H9 (cell line): ENCODE measurements around the gene PTGIR. TPM values are rescaled to one million over a fixed set of nuclear protein-coding genes. Genes with fewer than 3 reads are reported as not detected.

ENCODE experiments used
- DNase-seq: peaks from one replicate; pipeline ENCODE4 v3.0.0-alpha.2; 2017
- H2AFZ ChIP-seq: one replicate; pipeline ENCODE4 v1.6.1; 2013; ENCODE audit warnings: mild to moderate bottlenecking, low read length, control low read depth, moderate library complexity
- H2AK5ac ChIP-seq: 2 replicates; pipeline ENCODE4 v1.6.1; 2013; ENCODE audit warnings: low read length, control low read depth, mixed read lengths; ENCODE audit not compliant: insufficient read length
- H2BK120ac ChIP-seq: one replicate; pipeline ENCODE4 v1.6.1; 2013; ENCODE audit warnings: low read depth, mild to moderate bottlenecking, low read length, control low read depth, inconsistent platforms; ENCODE audit not compliant: poor library complexity, severe bottlenecking
- H2BK12ac ChIP-seq: 2 replicates; pipeline ENCODE4 v1.6.1; 2013; ENCODE audit warnings: low read length, control low read depth, mixed read lengths, low read depth; ENCODE audit not compliant: insufficient read length
- H2BK15ac ChIP-seq: 2 replicates; pipeline ENCODE4 v1.6.1; 2013; ENCODE audit warnings: low read depth, low read length, control low read depth
- H2BK20ac ChIP-seq: one replicate; pipeline ENCODE4 v1.6.1; 2013; ENCODE audit warnings: low read depth, mild to moderate bottlenecking, low read length, control low read depth, inconsistent platforms; ENCODE audit not compliant: poor library complexity, severe bottlenecking
- H2BK5ac ChIP-seq: 2 replicates; pipeline ENCODE4 v1.6.1; 2013; ENCODE audit warnings: low read length, control low read depth, mixed read lengths; ENCODE audit not compliant: insufficient read length
- H3K14ac ChIP-seq: 2 replicates; pipeline ENCODE4 v1.6.1; 2013; ENCODE audit warnings: low read length, control low read depth; ENCODE audit not compliant: insufficient read depth
- H3K18ac ChIP-seq: 2 replicates; pipeline ENCODE4 v1.6.1; 2013; ENCODE audit warnings: low read depth, mild to moderate bottlenecking, mixed read lengths, low read length, control low read depth; ENCODE audit not compliant: insufficient read length
- H3K23ac ChIP-seq: 2 replicates; pipeline ENCODE4 v1.6.1; 2013; ENCODE audit warnings: low read length, control low read depth, mixed read lengths, low read depth; ENCODE audit not compliant: insufficient read length
- H3K23me2 ChIP-seq: 2 replicates; pipeline ENCODE4 v1.6.1; 2013; ENCODE audit warnings: low read depth, mild to moderate bottlenecking, mixed read lengths, low read length, control low read depth; ENCODE audit not compliant: insufficient read length, poor library complexity, severe bottlenecking
- H3K27ac ChIP-seq: 2 replicates; pipeline ENCODE4 v1.5.1; 2013; ENCODE audit warnings: low read length, control low read depth, mixed read lengths, low read depth; ENCODE audit not compliant: insufficient read length
- H3K27me3 ChIP-seq: 2 replicates; pipeline ENCODE4 v1.6.1; 2013; ENCODE audit warnings: low read length, control low read depth, inconsistent platforms; ENCODE audit not compliant: insufficient read depth
- H3K4ac ChIP-seq: 2 replicates; pipeline ENCODE4 v1.6.1; 2013; ENCODE audit warnings: low read depth, mild to moderate bottlenecking, control low read depth, inconsistent platforms, low read length, moderate library complexity
- H3K4me1 ChIP-seq: 2 replicates; pipeline ENCODE4 v1.6.1; 2013; ENCODE audit warnings: low read length, control low read depth, inconsistent platforms; ENCODE audit not compliant: insufficient read depth
- H3K4me2 ChIP-seq: 2 replicates; pipeline ENCODE4 v1.6.1; 2013; ENCODE audit warnings: low read length, control low read depth, mixed read lengths; ENCODE audit not compliant: insufficient read length, insufficient read depth
- H3K56ac ChIP-seq: 2 replicates; pipeline ENCODE4 v1.6.1; 2013; ENCODE audit warnings: low read depth, mild to moderate bottlenecking, mixed read lengths, low read length, control low read depth; ENCODE audit not compliant: insufficient read length
- H3K79me1 ChIP-seq: 2 replicates; pipeline ENCODE4 v1.6.1; 2013; ENCODE audit warnings: low read depth, mild to moderate bottlenecking, moderate library complexity, low read length, control low read depth, inconsistent platforms; ENCODE audit not compliant: insufficient read depth, poor library complexity, severe bottlenecking
- H3K79me2 ChIP-seq: 2 replicates; pipeline ENCODE4 v1.6.1; 2013; ENCODE audit warnings: low read length, control low read depth, inconsistent platforms; ENCODE audit not compliant: insufficient read depth
- H3K9ac ChIP-seq: 2 replicates; pipeline ENCODE4 v1.6.1; 2013; ENCODE audit warnings: low read length, control low read depth, mixed read lengths; ENCODE audit not compliant: insufficient read length; ENCODE audit errors: extremely low read depth
- H3K9me3 ChIP-seq: one replicate; pipeline ENCODE4 v1.6.1; 2013; ENCODE audit warnings: low read depth, low read length, inconsistent platforms; ENCODE audit not compliant: control insufficient read depth
- H3T11ph ChIP-seq: one replicate; pipeline ENCODE4 v1.6.1; 2013; ENCODE audit warnings: mild to moderate bottlenecking, low read length, control low read depth, inconsistent platforms
- H4K20me1 ChIP-seq: one replicate; pipeline ENCODE4 v1.6.1; 2013; ENCODE audit not compliant: control insufficient read depth, insufficient read length, insufficient read depth
- H4K5ac ChIP-seq: 2 replicates; pipeline ENCODE4 v1.6.1; 2013; ENCODE audit warnings: low read depth, mild to moderate bottlenecking, mixed read lengths, low read length, control low read depth; ENCODE audit not compliant: insufficient read length
- H4K8ac ChIP-seq: replicated peaks from 2 replicates; pipeline ENCODE4 v1.6.1; 2013; ENCODE audit warnings: low read length, control low read depth, mixed read lengths, low read depth; ENCODE audit not compliant: insufficient read length
- H4K91ac ChIP-seq: 2 replicates; pipeline ENCODE4 v1.6.1; 2013; ENCODE audit warnings: low read depth, mild to moderate bottlenecking, moderate library complexity, mixed read lengths, low read length, control low read depth; ENCODE audit not compliant: insufficient read length
- H3K27ac Mint-ChIP-seq, 3 experiments: 2 replicates in 2 of 3; 3 replicates in 1 of 3; pipeline ENCODE4 v1.8.0; 2020 to 2021; ENCODE audit warnings: mixed read lengths in 3 of 3, mild to moderate bottlenecking in 1 of 3, moderate library complexity in 1 of 3
- H3K27me3 Mint-ChIP-seq: 2 replicates; pipeline ENCODE4 v1.8.0; 2021; ENCODE audit warnings: low read depth, mild to moderate bottlenecking, moderate library complexity, mixed read lengths
- H3K36me3 Mint-ChIP-seq, 3 experiments: 2 replicates in 2 of 3; 3 replicates in 1 of 3; pipeline ENCODE4 v1.8.0; 2020 to 2021; ENCODE audit warnings: low read depth in 3 of 3, mixed read lengths in 3 of 3; ENCODE audit not compliant: insufficient read depth in 1 of 3
- H3K4me1 Mint-ChIP-seq, 2 experiments: 2 replicates each; pipeline ENCODE4 v1.8.0; 2020; ENCODE audit warnings: mixed read lengths in 2 of 2
- H3K4me3 Mint-ChIP-seq, 2 experiments: 2 replicates in 1 of 2; 3 replicates in 1 of 2; pipeline ENCODE4 v1.8.0; 2020 to 2021; ENCODE audit warnings: mild to moderate bottlenecking in 2 of 2, mixed read lengths in 2 of 2, moderate library complexity in 1 of 2
- H3K9me3 Mint-ChIP-seq, 2 experiments: 2 replicates in 1 of 2; 3 replicates in 1 of 2; pipeline ENCODE4 v1.8.0; 2020; ENCODE audit warnings: mild to moderate bottlenecking in 2 of 2, mixed read lengths in 2 of 2, moderate library complexity in 1 of 2
- WGBS: extraction: QIAGEN DNeasy Blood & Tissue Kit; methylation state at CpG from one replicate; pipeline ENCODE4 v1.1.7; 2013; ENCODE audit warnings: missing lambda C conversion rate, low lambda C conversion rate, mixed read lengths; ENCODE audit not compliant: insufficient read length; ENCODE audit errors: extremely low coverage; 5-methylcytosine and 5-hydroxymethylcytosine counted together
- total RNA-seq: library from RNA; stranded (reverse); gene quantifications from 2 replicates; pipeline ENCODE4 v1.2.1, GENCODE V29; 2021
- TF ChIP-seq, protein P1 (sequence below): fragments of 200-600 bp; sonication (generic); conservative IDR thresholded peaks from 3 replicates; pipeline ENCODE4 v1.8.0; 2021; ENCODE audit warnings: antibody characterized with exemption, mild to moderate bottlenecking

PTGIR gene
- total RNA-seq, 1 experiment from 2014 or later: not detected

DNA sequence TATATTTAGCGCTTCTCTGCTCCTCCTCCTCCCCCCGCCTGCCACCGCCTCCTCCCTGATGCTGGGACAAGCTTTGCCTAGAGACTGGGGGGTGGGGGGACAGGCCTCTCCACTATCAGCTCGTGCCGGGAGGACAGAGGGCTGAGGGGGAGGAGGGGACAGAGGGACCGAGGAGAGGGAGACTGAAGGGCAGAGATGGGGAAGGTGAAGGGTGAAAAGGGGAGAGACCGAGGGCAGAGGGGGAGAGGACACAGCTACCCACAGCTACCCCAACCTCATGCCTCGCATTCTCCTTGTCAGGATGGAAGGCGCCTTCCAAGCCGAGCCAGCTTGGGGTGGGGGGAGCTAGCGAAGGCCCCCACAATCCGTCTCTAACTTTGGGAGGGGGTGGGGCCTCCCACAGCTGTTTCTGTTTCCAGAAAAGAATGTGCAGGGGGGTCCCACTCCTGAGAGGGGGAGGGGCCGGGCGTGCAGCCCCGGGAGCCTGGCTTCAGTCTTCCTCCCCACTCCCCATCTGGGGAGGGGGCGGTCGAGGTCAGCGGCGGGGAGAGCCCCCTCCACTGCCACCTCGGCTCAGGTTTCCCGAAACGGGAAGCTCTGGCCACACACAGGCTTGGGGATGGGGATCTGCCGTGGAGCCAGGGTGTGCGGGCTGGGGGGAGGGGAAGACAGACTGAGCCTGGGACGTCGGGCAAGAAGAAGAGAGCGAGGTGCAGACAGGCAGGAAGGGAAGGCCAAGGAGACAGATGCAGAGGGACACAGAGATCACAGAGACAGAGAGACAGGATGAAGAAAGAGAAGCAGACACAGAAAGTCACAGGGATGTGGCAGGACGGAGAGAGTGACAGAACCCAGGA is 34.5 kb upstream of the PTGIR start:
- peak overlapping the region; percentile 48 to 83 for H3K4me3 Mint-ChIP-seq
- TF ChIP-seq, protein P1, sequence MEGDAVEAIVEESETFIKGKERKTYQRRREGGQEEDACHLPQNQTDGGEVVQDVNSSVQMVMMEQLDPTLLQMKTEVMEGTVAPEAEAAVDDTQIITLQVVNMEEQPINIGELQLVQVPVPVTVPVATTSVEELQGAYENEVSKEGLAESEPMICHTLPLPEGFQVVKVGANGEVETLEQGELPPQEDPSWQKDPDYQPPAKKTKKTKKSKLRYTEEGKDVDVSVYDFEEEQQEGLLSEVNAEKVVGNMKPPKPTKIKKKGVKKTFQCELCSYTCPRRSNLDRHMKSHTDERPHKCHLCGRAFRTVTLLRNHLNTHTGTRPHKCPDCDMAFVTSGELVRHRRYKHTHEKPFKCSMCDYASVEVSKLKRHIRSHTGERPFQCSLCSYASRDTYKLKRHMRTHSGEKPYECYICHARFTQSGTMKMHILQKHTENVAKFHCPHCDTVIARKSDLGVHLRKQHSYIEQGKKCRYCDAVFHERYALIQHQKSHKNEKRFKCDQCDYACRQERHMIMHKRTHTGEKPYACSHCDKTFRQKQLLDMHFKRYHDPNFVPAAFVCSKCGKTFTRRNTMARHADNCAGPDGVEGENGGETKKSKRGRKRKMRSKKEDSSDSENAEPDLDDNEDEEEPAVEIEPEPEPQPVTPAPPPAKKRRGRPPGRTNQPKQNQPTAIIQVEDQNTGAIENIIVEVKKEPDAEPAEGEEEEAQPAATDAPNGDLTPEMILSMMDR: no peak
- H3K18ac ChIP-seq: no peak overlapping the region
- peak; percentile 66 for DNase-seq
- H3K27ac Mint-ChIP-seq: peak overlapping the region in 1 of 3 experiments; percentile 11; a peak in 2 of 7 replicates
- H3K4me2 ChIP-seq: peak overlapping the region; percentile 93
- no CpG with 5 or more reads among the region's 28 CpGs for WGBS
- H3K9ac ChIP-seq: no peak overlapping the region
- peaks cover 45% of the 10 kb centered on the region for H3K27me3 Mint-ChIP-seq
- H4K91ac ChIP-seq: no peak overlapping the region
- H3K79me1 ChIP-seq: no peaks in the 10 kb centered on the region
- no peak overlapping the region for H2BK15ac ChIP-seq
- no peak overlapping the region for H2AK5ac ChIP-seq
- no peak overlapping the region for H3K14ac ChIP-seq
- no peak overlapping the region for H3K56ac ChIP-seq
- H3K27ac ChIP-seq: no peak overlapping the region
- H3K4me1 Mint-ChIP-seq: peaks cover 26 to 30% of the 10 kb centered on the region in 2 experiments
- no peak overlapping the region for H2BK5ac ChIP-seq
- no peaks in the 10 kb centered on the region for H3K36me3 Mint-ChIP-seq
- H2BK20ac ChIP-seq: no peak overlapping the region
- no peaks in the 10 kb centered on the region; the same call in 1 of the 2 replicates for H3K27me3 ChIP-seq
- no peak overlapping the region for H3K4ac ChIP-seq
- no peak overlapping the region for H4K8ac ChIP-seq
- no peaks in the 10 kb centered on the region for H4K20me1 ChIP-seq
- H2AFZ ChIP-seq: no peak overlapping the region
- H2BK12ac ChIP-seq: no peak overlapping the region
- H3K9me3 ChIP-seq: no peaks in the 10 kb centered on the region
- H3K23me2 ChIP-seq: peaks cover 15% of the 10 kb centered on the region
- no peak overlapping the region for H3K23ac ChIP-seq
- H3T11ph ChIP-seq: no peak overlapping the region
- no peak overlapping the region for H4K5ac ChIP-seq
- H2BK120ac ChIP-seq: no peak overlapping the region
- H3K4me1 ChIP-seq: 0 out of 2 replicates have a peak, but pooled peaks cover 2% of the 10 kb centered on the region
- no peaks in the 10 kb centered on the region for H3K79me2 ChIP-seq
- H3K9me3 Mint-ChIP-seq: no peaks in the 10 kb centered on the region; a peak in 1 of 5 replicates
